GM18507 (cell line): ENCODE measurements around the gene VAMP1.
"Not testable (repeated sequence)": the region's sequence is repeated elsewhere in the genome, so short reads cannot be mapped to it uniquely, and the experiment has no call there.

Experiments
- DNase-seq: peaks from one replicate; pipeline ENCODE4 v3.0.0; 2011; ENCODE audit warnings: low read depth; ENCODE audit not compliant: insufficient read length; ENCODE audit errors: extremely low spot score
- FAIRE-seq: peaks from 2 replicates; lab custom pipeline; 2011; peaks lifted over from hg19 to GRCh38; lab: Jason Lieb, UNC

The VAMP1 gene

GRCh38 chr12:6470375-6471163 lies at the start of gene VAMP1:
TSS of gene VAMP1 (minus strand) at chr12:6470677. CDS start at chr12:6470531, 146 bp downstream.
- DNase-seq (peak; percentile 90), FAIRE-seq (peak; percentile 98)

GRCh38 chr12:6520186-6520585 lies 49.7 kb upstream of the VAMP1 start:
- FAIRE-seq (no peak), DNase-seq (no peak)

- DNase-seq (no peak), FAIRE-seq (no peak)
These were observed 37.6 kb upstream of the VAMP1 start for GRCh38 chr12:6508087-6508486.

- FAIRE-seq, result no peak
These were observed 36.9 kb upstream of the VAMP1 start for GRCh38 chr12:6507102-6507998.

GRCh38 chr12:6500466-6500865 lies 30.0 kb upstream of the VAMP1 start:
- DNase-seq, result no peak

More at GRCh38 chr12:6507102-6507998, 36.9 kb upstream of the VAMP1 start:
- no peak for DNase-seq

GRCh38 chr12:6497291-6497690 lies 26.8 kb upstream of the VAMP1 start:
- DNase-seq, FAIRE-seq: not testable (repeated sequence)

More at GRCh38 chr12:6500466-6500865, 30.0 kb upstream of the VAMP1 start:
- FAIRE-seq, result no peak

GRCh38 chr12:6494968-6495367 lies 24.5 kb upstream of the VAMP1 start:
- FAIRE-seq (no peak), DNase-seq (no peak)

GRCh38 chr12:6494258-6494743 lies 23.8 kb upstream of the VAMP1 start:
- FAIRE-seq (no peak), DNase-seq (no peak)

GRCh38 chr12:6493497-6494257 lies 23.2 kb upstream of the VAMP1 start, which contains the start of gene NCAPD2:
TSS of gene NCAPD2 (plus strand) at chr12:6494102. CDS start at chr12:6495099, 997 bp downstream.
- peak; percentile 86 for DNase-seq
- peak; percentile 93 for FAIRE-seq

- peak; percentile 88 for DNase-seq
- FAIRE-seq, result no peak
These were observed 22.5 kb upstream of the VAMP1 start, which contains the start of gene MRPL51 for GRCh38 chr12:6492838-6493496. TSS of gene MRPL51 (minus strand) at chr12:6493262. CDS start at chr12:6493136, 126 bp downstream.

- not testable (repeated sequence) for DNase-seq, FAIRE-seq
These were observed 20.2 kb upstream of the VAMP1 start for GRCh38 chr12:6490673-6491072.

- DNase-seq (no peak), FAIRE-seq (no peak)
These were observed 19.0 kb upstream of the VAMP1 start for GRCh38 chr12:6489449-6489848.

GRCh38 chr12:6488240-6488639 lies 17.8 kb upstream of the VAMP1 start:
- DNase-seq, result no peak
- FAIRE-seq, result no peak

GRCh38 chr12:6478416-6478815 lies 7.9 kb upstream of the VAMP1 start:
- DNase-seq (no peak), FAIRE-seq (no peak)

GRCh38 chr12:6477601-6478377 lies 7.3 kb upstream of the VAMP1 start:
- not testable (repeated sequence) for FAIRE-seq, DNase-seq

- DNase-seq (no peak), FAIRE-seq (no peak)
These were observed 6.0 kb upstream of the VAMP1 start for GRCh38 chr12:6476489-6476888.

- not testable (repeated sequence) for FAIRE-seq, DNase-seq
These were observed 4.9 kb upstream of the VAMP1 start for GRCh38 chr12:6475233-6475975.
